HG03108 (cell line): ENCODE measurements around the gene TTC3.

Experiments
- ATAC-seq: cut with Tn5 transposase; IDR thresholded peaks from one replicate; pipeline ENCODE4 v1.9.1; 2021; ENCODE audit warnings: moderate library complexity; ENCODE audit not compliant: unreplicated experiment

The TTC3 gene

GRCh38 chr21:37193006-37193405 lies 120.0 kb downstream of the TTC3 start:
- no peak for ATAC-seq

- no peak for ATAC-seq
These were observed 120.6 kb downstream of the TTC3 start for GRCh38 chr21:37193676-37194075.

- ATAC-seq = no peak
These were observed 122.0 kb downstream of the TTC3 start for GRCh38 chr21:37195059-37195458.

GRCh38 chr21:37195610-37196009 lies 122.6 kb downstream of the TTC3 start:
- ATAC-seq = no peak

GRCh38 chr21:37196847-37197246 lies 123.8 kb downstream of the TTC3 start:
- ATAC-seq = no peak

GRCh38 chr21:37197746-37198145 lies 124.7 kb downstream of the TTC3 start:
- ATAC-seq = no peak

- no peak for ATAC-seq
These were observed 126.2 kb downstream of the TTC3 start for GRCh38 chr21:37199057-37199924.

GRCh38 chr21:37200641-37201480 lies 127.8 kb downstream of the TTC3 start:
- ATAC-seq = no peak

- ATAC-seq = no peak
These were observed 129.4 kb downstream of the TTC3 start for GRCh38 chr21:37202221-37203110.

GRCh38 chr21:37204580-37204979 lies 131.5 kb downstream of the TTC3 start:
- ATAC-seq = no peak

- no peak for ATAC-seq
These were observed 133.4 kb downstream of the TTC3 start for GRCh38 chr21:37206496-37206895.

- peak; percentile 67 for ATAC-seq
These were observed 134.5 kb downstream of the TTC3 start for GRCh38 chr21:37207441-37208009.

- ATAC-seq = peak; percentile 37
These were observed 135.1 kb downstream of the TTC3 start for GRCh38 chr21:37208056-37208721.

GRCh38 chr21:37208741-37209225 lies 135.7 kb downstream of the TTC3 start:
- peak; percentile 29 for ATAC-seq

- ATAC-seq = no peak
These were observed 137.1 kb downstream of the TTC3 start for GRCh38 chr21:37210130-37210529.

GRCh38 chr21:37210799-37211198 lies 137.7 kb downstream of the TTC3 start:
- no peak for ATAC-seq

GRCh38 chr21:37214952-37215351 lies 141.9 kb downstream of the TTC3 start:
- ATAC-seq = no peak

- ATAC-seq = no peak
These were observed 146.8 kb downstream of the TTC3 start for GRCh38 chr21:37219761-37220432.

GRCh38 chr21:37220433-37220980 lies 147.5 kb downstream of the TTC3 start:
- ATAC-seq = peak; percentile 41
